ENCODE data around the gene DTX2.

DNA sequence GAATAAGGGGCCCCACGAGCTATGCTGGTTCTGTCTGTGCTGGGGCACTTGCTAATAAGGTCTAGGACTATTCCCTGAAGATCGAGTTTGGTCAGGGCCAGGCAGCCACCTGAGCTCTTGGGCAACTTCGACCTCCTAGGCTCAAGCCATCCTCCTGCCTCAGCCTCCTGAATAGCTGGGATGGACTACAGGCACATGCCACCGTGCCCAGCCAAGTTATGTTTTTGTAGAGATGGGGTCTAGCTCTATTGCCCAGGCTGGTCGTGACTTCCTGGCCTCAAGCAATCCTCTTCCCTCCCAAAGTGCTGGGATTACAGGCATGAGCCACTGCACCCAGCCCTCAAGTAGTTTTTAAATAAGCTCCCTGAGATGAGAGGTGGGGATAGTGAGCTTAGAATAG, 33.9 kb upstream of the DTX2 start:
- TF ChIP-seq CTCF (IDR thresholded peaks at IDR 0.05) (no peak), EP300 (IDR thresholded peaks at IDR 0.05) (no peak), POLR2AphosphoS5 (IDR thresholded peaks at IDR 0.05) (no peak)

All from gastroesophageal sphincter (tissue), 3 donors.